DOHH2 (cell line): ENCODE data around the gene OR4D6.

Experiments
- H3F3A ChIP-seq: fragments of 200-600 bp; sonication (generic), shearing (Covaris generic); 2 replicates; pipeline ENCODE4 v1.6.0; 2016; ENCODE audit warnings: antibody characterized with exemption, mild to moderate bottlenecking; ENCODE audit not compliant: control insufficient read depth, insufficient read depth
- H3K27ac ChIP-seq: fragments of 200-600 bp; sonication (generic); 2 replicates; pipeline ENCODE4 v1.5.1; 2014; ENCODE audit warnings: low read depth, mild to moderate bottlenecking, low read length, moderate library complexity
- H3K27me3 ChIP-seq: fragments of 200-600 bp; sonication (generic); 2 replicates; pipeline ENCODE4 v1.6.1; 2014; ENCODE audit warnings: mild to moderate bottlenecking, low read length, mixed read lengths; ENCODE audit not compliant: control insufficient read depth
- H3K36me3 ChIP-seq: fragments of 200-600 bp; sonication (generic); 2 replicates; pipeline ENCODE4 v1.6.1; 2014; ENCODE audit warnings: mild to moderate bottlenecking, low read length, moderate library complexity, mixed read lengths; ENCODE audit not compliant: control insufficient read depth
- H3K4me1 ChIP-seq: fragments of 200-600 bp; sonication (generic); 2 replicates; pipeline ENCODE4 v1.6.1; 2014; ENCODE audit warnings: mild to moderate bottlenecking, low read length, mixed read lengths; ENCODE audit not compliant: control insufficient read depth
- H3K4me2 ChIP-seq: fragments of 200-600 bp; sonication (generic); 2 replicates; pipeline ENCODE4 v1.6.0; 2014; ENCODE audit warnings: mild to moderate bottlenecking, low read length, moderate library complexity
- H3K4me3 ChIP-seq: fragments of 200-600 bp; sonication (generic); 2 replicates; pipeline ENCODE4 v1.5.1; 2014; ENCODE audit warnings: mild to moderate bottlenecking, low read length, mixed read lengths
- H3K79me2 ChIP-seq: fragments of 200-600 bp; sonication (generic); 2 replicates; pipeline ENCODE4 v1.6.1; 2014; ENCODE audit warnings: mild to moderate bottlenecking, low read length, mixed read lengths; ENCODE audit not compliant: control insufficient read depth
- H3K9me2 ChIP-seq: fragments of 200-600 bp; sonication (generic); replicated peaks from 2 replicates; pipeline ENCODE4 v1.6.1; 2014; ENCODE audit warnings: mild to moderate bottlenecking, low read length, mixed read lengths; ENCODE audit not compliant: control insufficient read depth
- H3K9me3 ChIP-seq: fragments of 200-600 bp; sonication (generic); 2 replicates; pipeline ENCODE4 v1.6.1; 2014; ENCODE audit warnings: antibody characterized with exemption, low read length, mixed read lengths; ENCODE audit not compliant: control insufficient read depth, insufficient read depth
- H4K20me1 ChIP-seq: fragments of 200-600 bp; sonication (generic); 2 replicates; pipeline ENCODE4 v1.6.0; 2014; ENCODE audit warnings: low read depth, mild to moderate bottlenecking, antibody characterized with exemption, low read length, moderate library complexity; ENCODE audit not compliant: control insufficient read depth, insufficient read depth
- CTCF ChIP-seq: fragments of 200-600 bp; sonication (generic); IDR thresholded peaks from one replicate; pipeline ENCODE4 v1.5.1; 2014; ENCODE audit warnings: antibody characterized with exemption, mild to moderate bottlenecking, low read depth, low read length; ENCODE audit not compliant: poor library complexity, severe bottlenecking
- EZH2phosphoT487 ChIP-seq: fragments of 200-600 bp; sonication (generic); IDR thresholded peaks from 2 replicates; pipeline ENCODE4 v1.6.1; 2017; ENCODE audit warnings: borderline replicate concordance, mild to moderate bottlenecking, antibody characterized with exemption, low read length, moderate library complexity, mixed read lengths

Gene OR4D6

GRCh38 chr11:59456661-59457060 is at the start of gene OR4D6:
OR4D6 (plus strand) TSS chr11:59456961; CDS start chr11:59456961, 0 bp downstream.
- Histone ChIP-seq H3K4me1 (no peaks in the 10 kb centered on the region), H3K9me2 (no peaks in the 10 kb centered on the region), H3K4me3 (no peak within 1 kb of the TSS), H3F3A (no peaks in the 10 kb centered on the region), H3K27me3 (peaks cover 6% of the 10 kb centered on the region; the same call in 1 of the 2 replicates), H3K4me2 (no peak within 1 kb of the TSS), H4K20me1 (no peaks in the 10 kb centered on the region), H3K79me2 (no peaks in the 10 kb centered on the region), H3K27ac (no peak within 1 kb of the TSS), H3K9me3 (no peaks in the 10 kb centered on the region), H3K36me3 (no peaks in the 10 kb centered on the region)
- TF ChIP-seq EZH2phosphoT487 (no peak), CTCF (no peak)

- no peaks in the 10 kb centered on the region for H3F3A ChIP-seq
- TF ChIP-seq CTCF: no peak
- TF ChIP-seq EZH2phosphoT487: no peak
- H3K9me3 ChIP-seq: peaks cover 7% of the 10 kb centered on the region; the same call in 1 of the 2 replicates
- peaks cover 13% of the 10 kb centered on the region; the same call in 1 of the 2 replicates for H3K27me3 ChIP-seq
- no peaks in the 10 kb centered on the region for H3K9me2 ChIP-seq
- no peaks in the 10 kb centered on the region for H3K79me2 ChIP-seq
- peaks cover 5% of the 10 kb centered on the region; the same call in 1 of the 2 replicates for H3K4me1 ChIP-seq
- no peaks in the 10 kb centered on the region for H4K20me1 ChIP-seq
- no peak overlapping the region for H3K4me3 ChIP-seq
- H3K36me3 ChIP-seq: no peaks in the 10 kb centered on the region
- H3K27ac ChIP-seq: no peak overlapping the region
- no peak overlapping the region for H3K4me2 ChIP-seq
Observed at GRCh38 chr11:59413646-59414045, 43.1 kb upstream of the OR4D6 start.

GRCh38 chr11:59415111-59415510 is 41.6 kb upstream of the OR4D6 start:
- Histone ChIP-seq H3K9me2 (no peaks in the 10 kb centered on the region), H3K4me3 (no peak overlapping the region), H3K27ac (no peak overlapping the region), H3K4me1 (peaks cover 5% of the 10 kb centered on the region; the same call in 1 of the 2 replicates), H3K36me3 (no peaks in the 10 kb centered on the region), H3K4me2 (no peak overlapping the region), H4K20me1 (no peaks in the 10 kb centered on the region), H3K9me3 (peaks cover 3% of the 10 kb centered on the region; the same call in 1 of the 2 replicates), H3K27me3 (peaks cover 13% of the 10 kb centered on the region; the same call in 1 of the 2 replicates), H3F3A (no peaks in the 10 kb centered on the region), H3K79me2 (no peaks in the 10 kb centered on the region)
- TF ChIP-seq CTCF: no peak
- no peak for TF ChIP-seq EZH2phosphoT487

GRCh38 chr11:59416613-59417012 is 40.1 kb upstream of the OR4D6 start:
- Histone ChIP-seq H3K4me3 (no peak overlapping the region), H3K9me2 (no peaks in the 10 kb centered on the region), H3K4me1 (peaks cover 5% of the 10 kb centered on the region; the same call in 1 of the 2 replicates), H3K36me3 (no peaks in the 10 kb centered on the region), H3K79me2 (no peaks in the 10 kb centered on the region), H3K9me3 (peaks cover 3% of the 10 kb centered on the region; the same call in 1 of the 2 replicates), H3K27ac (no peak overlapping the region), H3F3A (no peaks in the 10 kb centered on the region), H3K27me3 (peaks cover 13% of the 10 kb centered on the region; the same call in 1 of the 2 replicates), H3K4me2 (no peak overlapping the region), H4K20me1 (no peaks in the 10 kb centered on the region)
- no peak for TF ChIP-seq EZH2phosphoT487
- no peak for TF ChIP-seq CTCF
